D341Med (cell line): Measurements from ENCODE around the gene CCDC146.
A peak's percentile ranks its signal among the peaks of the same experiment; 100 is the strongest.
"Not testable (repeated sequence)": the region's sequence is repeated elsewhere in the genome, so short reads cannot be mapped to it uniquely, and the experiment has no call there.

Experiments
- DNase-seq: peaks from one replicate; pipeline ENCODE4 v3.0.0; 2012; ENCODE audit warnings: low spot score

The CCDC146 gene

GRCh38 chr7:77121860-77122681 lies at the start of gene CCDC146:
Gene CCDC146, plus strand, starts transcription at chr7:77122615. Its CDS starts 45,054 bp downstream, at chr7:77167669.
- DNase-seq: peak; percentile 86

GRCh38 chr7:77074786-77075396 lies 47.5 kb upstream of the CCDC146 start:
- not testable (repeated sequence) for DNase-seq

GRCh38 chr7:77077060-77077459 lies 45.4 kb upstream of the CCDC146 start:
- DNase-seq: not testable (repeated sequence)

GRCh38 chr7:77079112-77079511 lies 43.3 kb upstream of the CCDC146 start:
- DNase-seq: not testable (repeated sequence)

- not testable (repeated sequence) for DNase-seq
These were observed 42.8 kb upstream of the CCDC146 start for GRCh38 chr7:77079624-77080023.

GRCh38 chr7:77080236-77080635 lies 42.2 kb upstream of the CCDC146 start:
- DNase-seq: not testable (repeated sequence)

- not testable (repeated sequence) for DNase-seq
These were observed 40.2 kb upstream of the CCDC146 start for GRCh38 chr7:77082192-77082591.

- not testable (repeated sequence) for DNase-seq
These were observed 30.1 kb upstream of the CCDC146 start for GRCh38 chr7:77092301-77092700.

- not testable (repeated sequence) for DNase-seq
These were observed 21.9 kb upstream of the CCDC146 start for GRCh38 chr7:77100501-77100900.

- DNase-seq: not testable (repeated sequence)
These were observed 21.2 kb upstream of the CCDC146 start for GRCh38 chr7:77101187-77101586.

GRCh38 chr7:77102671-77103070 lies 19.7 kb upstream of the CCDC146 start:
- DNase-seq: not testable (repeated sequence)

GRCh38 chr7:77105904-77106303 lies 16.5 kb upstream of the CCDC146 start:
- not testable (repeated sequence) for DNase-seq

- DNase-seq: not testable (repeated sequence)
These were observed 14.8 kb upstream of the CCDC146 start for GRCh38 chr7:77107659-77108058.

- DNase-seq: not testable (repeated sequence)
These were observed 14.1 kb upstream of the CCDC146 start for GRCh38 chr7:77108362-77108761.

GRCh38 chr7:77112719-77113306 lies 9.6 kb upstream of the CCDC146 start:
- DNase-seq: not testable (repeated sequence)

- not testable (repeated sequence) for DNase-seq
These were observed 3.1 kb downstream of the CCDC146 start for GRCh38 chr7:77125486-77125885.

GRCh38 chr7:77127009-77127408 lies 4.6 kb downstream of the CCDC146 start:
- DNase-seq: not testable (repeated sequence)

GRCh38 chr7:77128582-77129410 lies 6.4 kb downstream of the CCDC146 start:
- not testable (repeated sequence) for DNase-seq

- not testable (repeated sequence) for DNase-seq
These were observed 9.4 kb downstream of the CCDC146 start for GRCh38 chr7:77131781-77132180.

- DNase-seq: not testable (repeated sequence)
These were observed 16.3 kb downstream of the CCDC146 start for GRCh38 chr7:77138668-77139067.

- DNase-seq: not testable (repeated sequence)
These were observed 17.9 kb downstream of the CCDC146 start for GRCh38 chr7:77140291-77140690.

GRCh38 chr7:77152232-77152631 lies 29.8 kb downstream of the CCDC146 start:
- DNase-seq: not testable (repeated sequence)
